HL-60 (cell line): ENCODE data around the gene MATN3.
A peak's percentile ranks its signal among the peaks of the same experiment; 100 is the strongest.

Source experiments
- DNase-seq, 2 experiments: peaks; one replicate each; pipeline ENCODE4 v3.0.0-alpha.2; 2010 to 2020; ENCODE audit warnings: low read depth in 1 of 2, low spot score in 1 of 2
- H3K27ac ChIP-seq: fragments of 250-450 bp; sonication (Bioruptor Pico); replicated peaks from 2 replicates; pipeline ENCODE4 v1.5.1; 2020; ENCODE audit warnings: mild to moderate bottlenecking, moderate library complexity
- H3K27me3 ChIP-seq: fragments of 250-450 bp; sonication (Bioruptor Pico); 2 replicates; pipeline ENCODE4 v1.5.1; 2021; ENCODE audit warnings: mild to moderate bottlenecking, moderate library complexity; ENCODE audit not compliant: insufficient read depth, poor library complexity, severe bottlenecking
- H3K4me3 ChIP-seq: replicated peaks from 2 replicates; pipeline ENCODE4 v1.5.1; 2011; ENCODE audit warnings: mild to moderate bottlenecking, control low read depth, low read length; ENCODE audit not compliant: insufficient read depth
- GABPA ChIP-seq: IDR thresholded peaks from 2 replicates; pipeline ENCODE4 v1.6.1; 2012; ENCODE audit warnings: low read depth
- POLR2AphosphoS5 ChIP-seq: IDR thresholded peaks from 2 replicates; pipeline ENCODE4 v1.6.1; 2012; ENCODE audit warnings: low read depth
- SPI1 ChIP-seq: IDR thresholded peaks from 2 replicates; pipeline ENCODE4 v1.6.1; 2012; ENCODE audit warnings: low read depth, mild to moderate bottlenecking, borderline replicate concordance
- TF ChIP-seq, protein P1 (sequence below): IDR thresholded peaks from one replicate; pipeline ENCODE4 v1.5.1; 2011; ENCODE audit warnings: low read length, control low read depth, inconsistent platforms; ENCODE audit not compliant: insufficient read depth
- TF ChIP-seq, protein P2 (sequence below): IDR thresholded peaks from 2 replicates; pipeline ENCODE4 v1.6.1; 2012; ENCODE audit warnings: low read depth; ENCODE audit not compliant: insufficient replicate concordance

MATN3 gene

DNA sequence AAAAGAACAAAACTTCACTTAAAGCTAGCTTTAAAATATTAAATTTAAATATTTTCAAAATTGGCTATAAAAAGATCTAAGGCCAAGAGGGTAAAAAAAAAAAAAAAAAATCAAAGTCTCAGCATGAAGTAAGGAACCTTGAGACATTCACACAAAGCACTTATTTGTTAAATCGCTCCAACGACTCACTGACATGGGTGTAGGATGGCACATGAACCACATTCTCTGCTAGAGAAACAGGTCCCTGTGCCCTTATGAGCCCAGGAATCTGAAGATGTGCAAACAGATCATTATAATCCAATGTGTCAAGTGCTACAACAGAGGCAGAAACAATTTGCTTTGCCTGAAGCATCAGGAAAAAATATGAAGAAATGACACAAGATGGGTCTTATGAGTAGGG lies 25.2 kb upstream of the MATN3 start:
- TF ChIP-seq, protein P1, sequence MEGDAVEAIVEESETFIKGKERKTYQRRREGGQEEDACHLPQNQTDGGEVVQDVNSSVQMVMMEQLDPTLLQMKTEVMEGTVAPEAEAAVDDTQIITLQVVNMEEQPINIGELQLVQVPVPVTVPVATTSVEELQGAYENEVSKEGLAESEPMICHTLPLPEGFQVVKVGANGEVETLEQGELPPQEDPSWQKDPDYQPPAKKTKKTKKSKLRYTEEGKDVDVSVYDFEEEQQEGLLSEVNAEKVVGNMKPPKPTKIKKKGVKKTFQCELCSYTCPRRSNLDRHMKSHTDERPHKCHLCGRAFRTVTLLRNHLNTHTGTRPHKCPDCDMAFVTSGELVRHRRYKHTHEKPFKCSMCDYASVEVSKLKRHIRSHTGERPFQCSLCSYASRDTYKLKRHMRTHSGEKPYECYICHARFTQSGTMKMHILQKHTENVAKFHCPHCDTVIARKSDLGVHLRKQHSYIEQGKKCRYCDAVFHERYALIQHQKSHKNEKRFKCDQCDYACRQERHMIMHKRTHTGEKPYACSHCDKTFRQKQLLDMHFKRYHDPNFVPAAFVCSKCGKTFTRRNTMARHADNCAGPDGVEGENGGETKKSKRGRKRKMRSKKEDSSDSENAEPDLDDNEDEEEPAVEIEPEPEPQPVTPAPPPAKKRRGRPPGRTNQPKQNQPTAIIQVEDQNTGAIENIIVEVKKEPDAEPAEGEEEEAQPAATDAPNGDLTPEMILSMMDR = no peak
- TF ChIP-seq, protein P2, sequence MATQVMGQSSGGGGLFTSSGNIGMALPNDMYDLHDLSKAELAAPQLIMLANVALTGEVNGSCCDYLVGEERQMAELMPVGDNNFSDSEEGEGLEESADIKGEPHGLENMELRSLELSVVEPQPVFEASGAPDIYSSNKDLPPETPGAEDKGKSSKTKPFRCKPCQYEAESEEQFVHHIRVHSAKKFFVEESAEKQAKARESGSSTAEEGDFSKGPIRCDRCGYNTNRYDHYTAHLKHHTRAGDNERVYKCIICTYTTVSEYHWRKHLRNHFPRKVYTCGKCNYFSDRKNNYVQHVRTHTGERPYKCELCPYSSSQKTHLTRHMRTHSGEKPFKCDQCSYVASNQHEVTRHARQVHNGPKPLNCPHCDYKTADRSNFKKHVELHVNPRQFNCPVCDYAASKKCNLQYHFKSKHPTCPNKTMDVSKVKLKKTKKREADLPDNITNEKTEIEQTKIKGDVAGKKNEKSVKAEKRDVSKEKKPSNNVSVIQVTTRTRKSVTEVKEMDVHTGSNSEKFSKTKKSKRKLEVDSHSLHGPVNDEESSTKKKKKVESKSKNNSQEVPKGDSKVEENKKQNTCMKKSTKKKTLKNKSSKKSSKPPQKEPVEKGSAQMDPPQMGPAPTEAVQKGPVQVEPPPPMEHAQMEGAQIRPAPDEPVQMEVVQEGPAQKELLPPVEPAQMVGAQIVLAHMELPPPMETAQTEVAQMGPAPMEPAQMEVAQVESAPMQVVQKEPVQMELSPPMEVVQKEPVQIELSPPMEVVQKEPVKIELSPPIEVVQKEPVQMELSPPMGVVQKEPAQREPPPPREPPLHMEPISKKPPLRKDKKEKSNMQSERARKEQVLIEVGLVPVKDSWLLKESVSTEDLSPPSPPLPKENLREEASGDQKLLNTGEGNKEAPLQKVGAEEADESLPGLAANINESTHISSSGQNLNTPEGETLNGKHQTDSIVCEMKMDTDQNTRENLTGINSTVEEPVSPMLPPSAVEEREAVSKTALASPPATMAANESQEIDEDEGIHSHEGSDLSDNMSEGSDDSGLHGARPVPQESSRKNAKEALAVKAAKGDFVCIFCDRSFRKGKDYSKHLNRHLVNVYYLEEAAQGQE = no peak
- TF ChIP-seq SPI1 (no peak), GABPA (no peak), POLR2AphosphoS5 (no peak)
- no peak overlapping the region for H3K4me3 ChIP-seq
- H3K27me3 ChIP-seq = no peaks in the 10 kb centered on the region
- no peak for DNase-seq
- peak overlapping the region; percentile 7; the same call in 1 of the 2 replicates for H3K27ac ChIP-seq

DNA sequence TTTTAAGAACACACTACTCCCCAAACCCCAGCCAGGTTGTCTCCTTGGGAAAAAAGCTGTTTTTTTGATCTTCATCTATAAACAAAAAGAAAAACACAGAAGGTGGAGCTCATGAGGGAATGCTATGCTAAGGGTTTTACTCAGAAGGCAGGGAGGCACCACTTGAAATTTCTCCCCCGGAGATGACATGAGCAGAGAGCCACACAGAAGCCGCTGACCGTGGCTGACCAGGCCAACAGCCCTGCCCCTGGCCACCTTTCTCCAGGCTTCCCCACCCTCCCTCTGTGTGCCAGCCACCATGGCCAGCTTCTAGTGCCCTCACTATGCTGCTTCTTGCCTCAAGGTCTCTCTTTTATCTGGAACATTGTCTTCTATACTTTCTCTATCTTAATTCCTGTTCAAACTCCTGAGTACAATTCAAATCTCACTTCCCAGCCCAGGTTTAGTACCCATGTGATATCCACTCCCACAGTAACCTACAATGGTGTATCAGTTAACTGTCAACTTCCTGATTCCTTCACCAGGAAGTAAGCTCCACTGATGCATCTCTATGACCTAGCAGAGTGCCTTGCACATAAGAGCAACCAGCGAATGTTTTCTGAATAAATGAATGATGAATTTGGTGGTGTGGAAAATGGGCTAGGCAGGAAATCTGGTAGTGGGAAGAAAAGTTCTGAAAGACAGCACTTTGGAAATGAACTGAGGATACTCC lies 23.6 kb upstream of the MATN3 start:
- TF ChIP-seq, protein P2 = no peak
- TF ChIP-seq POLR2AphosphoS5 (no peak), GABPA (no peak), SPI1 (no peak)
- TF ChIP-seq, protein P1 = no peak
- no peaks in the 10 kb centered on the region for H3K27me3 ChIP-seq
- peak overlapping the region; percentile 50 for H3K27ac ChIP-seq
- H3K4me3 ChIP-seq = no peak overlapping the region
- peak in 1 of 2 experiments; percentile 56 for DNase-seq

DNA sequence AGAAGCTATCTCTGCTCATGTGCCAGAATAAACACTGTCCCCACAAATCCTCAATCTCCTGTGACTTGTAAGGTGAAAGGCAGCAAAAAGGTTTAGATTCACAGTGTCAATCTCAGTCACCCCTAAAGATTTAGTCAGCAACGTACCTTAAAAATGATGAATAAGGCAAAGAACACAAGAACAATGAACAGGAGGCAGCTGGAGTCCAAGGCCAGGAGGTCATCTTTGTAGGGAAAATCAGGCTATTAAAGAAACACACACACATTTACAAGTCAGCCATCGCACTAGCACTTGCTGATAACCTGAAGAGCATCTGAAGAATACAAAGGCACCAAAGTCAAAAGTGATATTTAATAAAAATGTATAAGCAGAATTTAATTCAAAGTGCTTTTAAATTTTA lies 22.4 kb upstream of the MATN3 start:
- TF ChIP-seq SPI1 (no peak), POLR2AphosphoS5 (no peak), GABPA (no peak)
- TF ChIP-seq, protein P2 = no peak
- TF ChIP-seq, protein P1 = no peak
- no peaks in the 10 kb centered on the region for H3K27me3 ChIP-seq
- DNase-seq = no peak
- H3K4me3 ChIP-seq = no peak overlapping the region
- no peak overlapping the region for H3K27ac ChIP-seq
